ENCODE data around the gene IP6K3.

IP6K3 gene

GRCh38 chr6:33789550-33789895 is 42.8 kb upstream of the IP6K3 start:
- POLR2A ChIA-PET, result no interaction called here

GRCh38 chr6:33788694-33789549 is 42.2 kb upstream of the IP6K3 start, which contains the start of gene LEMD2:
TSS of gene LEMD2 (minus strand) at chr6:33789130. CDS start at chr6:33789116, 14 bp downstream.
- POLR2A ChIA-PET, result interaction anchor here (0.6 kb wide), 1 partner anchor 78 kb away, joined by 3 read pairs; the partner anchor contains the start of gene UQCC2
- TF ChIP-seq CTCF (IDR thresholded peaks at IDR 0.05; ENCODE audit: control extremely low read depth, extremely low read depth, low read depth, missing control alignments), result no peak
- DNase-seq (ENCODE audit: extremely low spot score), result peak; percentile 97
- CTCF ChIA-PET, result interaction anchor here (1.2 to 3.6 kb wide), 3 partner anchors 15 to 20 kb away, joined by 3 to 18 read pairs (median 9); no protein-coding TSS in a partner anchor

More at GRCh38 chr6:33789550-33789895, 42.8 kb upstream of the IP6K3 start:
- DNase-seq (ENCODE audit: extremely low spot score), result no peak
- CTCF ChIA-PET, result interaction anchor here (2.7 to 3.6 kb wide), 2 partner anchors 17 to 20 kb away, joined by 9 to 18 read pairs; no protein-coding TSS in a partner anchor
- no peak for TF ChIP-seq CTCF (IDR thresholded peaks at IDR 0.05; ENCODE audit: control extremely low read depth, extremely low read depth, low read depth, missing control alignments)

- DNase-seq (ENCODE audit: extremely low spot score), result peak; percentile 79
- POLR2A ChIA-PET, result interaction anchor here (0.6 kb wide), 1 partner anchor 77 kb away, joined by 3 read pairs; the partner anchor contains the start of gene UQCC2
- TF ChIP-seq CTCF (IDR thresholded peaks at IDR 0.05; ENCODE audit: control extremely low read depth, extremely low read depth, low read depth, missing control alignments), result no peak
- CTCF ChIA-PET, result interaction anchor here (0.9 to 3.6 kb wide), 4 partner anchors 14 to 87 kb away, joined by 3 to 18 read pairs (median 6); no protein-coding TSS in a partner anchor
Observed at GRCh38 chr6:33787954-33788693, 41.4 kb upstream of the IP6K3 start.

- no peak for DNase-seq (ENCODE audit: extremely low spot score)
- no peak for TF ChIP-seq CTCF (IDR thresholded peaks at IDR 0.05; ENCODE audit: control extremely low read depth, extremely low read depth, low read depth, missing control alignments)
- POLR2A ChIA-PET, result no interaction called here
- CTCF ChIA-PET, result interaction anchor here (0.9 to 3.6 kb wide), 3 partner anchors 15 to 87 kb away, joined by 3 to 18 read pairs (median 9); no protein-coding TSS in a partner anchor
Observed at GRCh38 chr6:33787346-33787953, 40.7 kb upstream of the IP6K3 start.

- no peak for DNase-seq (ENCODE audit: extremely low spot score)
- ChIA-PET POLR2A (interaction anchor here (0.7 kb wide), 1 partner anchor 8 kb away, joined by 3 read pairs; no protein-coding TSS in a partner anchor), CTCF (interaction anchor here (2.7 to 3.6 kb wide), 2 partner anchors 15 to 17 kb away, joined by 9 to 18 read pairs; no protein-coding TSS in a partner anchor)
- TF ChIP-seq CTCF (IDR thresholded peaks at IDR 0.05; ENCODE audit: control extremely low read depth, extremely low read depth, low read depth, missing control alignments), result no peak
Observed at GRCh38 chr6:33786736-33787135, 40.0 kb upstream of the IP6K3 start.
